KMS-11 (cell line): Measurements from ENCODE around the gene DMBX1.

Experiments
- H2AFZ ChIP-seq: fragments of 200-600 bp; sonication (generic); 2 replicates; pipeline ENCODE4 v1.6.1; 2016; ENCODE audit warnings: antibody characterized with exemption, mixed run types, low read depth
- H3K27ac ChIP-seq: fragments of 200-600 bp; sonication (generic); 2 replicates; pipeline ENCODE4 v1.6.1; 2016; ENCODE audit warnings: mild to moderate bottlenecking, mixed run types
- H3K27me3 ChIP-seq: fragments of 200-600 bp; sonication (generic); 2 replicates; pipeline ENCODE4 v1.6.1; 2017; ENCODE audit warnings: mild to moderate bottlenecking, low read depth, mixed run types, moderate library complexity; ENCODE audit not compliant: insufficient read depth
- H3K36me3 ChIP-seq: fragments of 200-600 bp; sonication (generic); 2 replicates; pipeline ENCODE4 v1.6.1; 2017; ENCODE audit warnings: mild to moderate bottlenecking, mixed run types; ENCODE audit not compliant: insufficient read depth
- H3K4me1 ChIP-seq: fragments of 200-600 bp; sonication (generic); 2 replicates; pipeline ENCODE4 v1.6.1; 2016; ENCODE audit warnings: mild to moderate bottlenecking, low read depth, mixed run types; ENCODE audit not compliant: poor library complexity, severe bottlenecking
- H3K4me2 ChIP-seq: fragments of 200-600 bp; sonication (generic); 2 replicates; pipeline ENCODE4 v1.7.0; 2016; ENCODE audit warnings: mild to moderate bottlenecking, mixed run types
- H3K4me3 ChIP-seq: fragments of 200-600 bp; sonication (generic); IDR thresholded peaks from 2 replicates; pipeline ENCODE4 v1.6.1; 2017; ENCODE audit warnings: low read depth, low read length, mixed read lengths; ENCODE audit not compliant: insufficient read depth
- H3K79me2 ChIP-seq: fragments of 200-600 bp; sonication (generic); 2 replicates; pipeline ENCODE4 v1.6.1; 2016; ENCODE audit warnings: low read depth, mixed run types; ENCODE audit not compliant: insufficient read depth
- H3K9ac ChIP-seq: fragments of 200-600 bp; sonication (generic); 2 replicates; pipeline ENCODE4 v1.6.1; 2016; ENCODE audit warnings: mild to moderate bottlenecking, mixed run types
- H4K20me1 ChIP-seq: fragments of 200-600 bp; sonication (generic); 2 replicates; pipeline ENCODE4 v1.6.1; 2016; ENCODE audit warnings: mild to moderate bottlenecking, mixed run types; ENCODE audit not compliant: insufficient read depth
- TF ChIP-seq, protein P1 (sequence below): fragments of 200-600 bp; sonication (generic); conservative IDR thresholded peaks from 2 replicates; pipeline ENCODE4 v1.6.1; 2017; ENCODE audit warnings: low read depth, mild to moderate bottlenecking, antibody characterized with exemption, low read length, moderate library complexity, mixed read lengths

The DMBX1 gene

DNA sequence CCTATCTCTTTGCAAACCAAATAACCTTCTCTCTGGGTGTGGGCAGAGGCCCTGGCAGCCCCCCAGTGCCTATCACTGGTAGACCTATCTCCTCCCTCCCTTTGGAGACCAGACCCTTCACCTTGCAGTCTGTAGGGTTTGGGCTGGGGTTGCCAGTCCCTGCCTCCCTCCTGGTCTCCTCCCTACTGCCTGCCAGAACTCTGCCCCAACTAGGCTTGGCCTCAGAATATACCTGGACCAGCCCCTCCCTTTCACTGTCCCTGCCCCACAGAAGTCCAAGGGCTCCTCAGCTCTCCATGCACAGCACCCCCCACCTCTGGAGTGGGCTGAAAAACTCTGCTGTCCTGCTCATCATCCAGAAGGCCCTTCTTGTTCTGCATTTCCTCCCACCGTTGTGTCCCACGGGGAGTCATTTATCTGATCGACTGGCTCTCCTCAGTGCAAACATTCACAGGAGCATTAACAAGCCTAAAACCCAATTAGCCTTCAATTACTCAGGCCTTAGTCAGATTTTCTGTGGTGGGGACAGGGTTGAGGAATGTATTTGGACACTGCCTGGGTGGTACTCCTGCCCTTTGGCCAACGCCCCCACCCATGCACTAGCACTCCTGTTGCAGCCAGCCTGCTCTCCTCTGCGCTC, 27.7 kb upstream of the DMBX1 start:
- Histone ChIP-seq H3K79me2 (no peaks in the 10 kb centered on the region), H3K36me3 (no peaks in the 10 kb centered on the region), H4K20me1 (no peaks in the 10 kb centered on the region), H3K27ac (no peak overlapping the region), H3K27me3 (peaks cover 13% of the 10 kb centered on the region; the same call in 1 of the 2 replicates), H2AFZ (no peak overlapping the region), H3K4me2 (no peak overlapping the region), H3K4me1 (no peaks in the 10 kb centered on the region), H3K4me3 (no peak overlapping the region), H3K9ac (no peak overlapping the region)
- TF ChIP-seq, protein P1, sequence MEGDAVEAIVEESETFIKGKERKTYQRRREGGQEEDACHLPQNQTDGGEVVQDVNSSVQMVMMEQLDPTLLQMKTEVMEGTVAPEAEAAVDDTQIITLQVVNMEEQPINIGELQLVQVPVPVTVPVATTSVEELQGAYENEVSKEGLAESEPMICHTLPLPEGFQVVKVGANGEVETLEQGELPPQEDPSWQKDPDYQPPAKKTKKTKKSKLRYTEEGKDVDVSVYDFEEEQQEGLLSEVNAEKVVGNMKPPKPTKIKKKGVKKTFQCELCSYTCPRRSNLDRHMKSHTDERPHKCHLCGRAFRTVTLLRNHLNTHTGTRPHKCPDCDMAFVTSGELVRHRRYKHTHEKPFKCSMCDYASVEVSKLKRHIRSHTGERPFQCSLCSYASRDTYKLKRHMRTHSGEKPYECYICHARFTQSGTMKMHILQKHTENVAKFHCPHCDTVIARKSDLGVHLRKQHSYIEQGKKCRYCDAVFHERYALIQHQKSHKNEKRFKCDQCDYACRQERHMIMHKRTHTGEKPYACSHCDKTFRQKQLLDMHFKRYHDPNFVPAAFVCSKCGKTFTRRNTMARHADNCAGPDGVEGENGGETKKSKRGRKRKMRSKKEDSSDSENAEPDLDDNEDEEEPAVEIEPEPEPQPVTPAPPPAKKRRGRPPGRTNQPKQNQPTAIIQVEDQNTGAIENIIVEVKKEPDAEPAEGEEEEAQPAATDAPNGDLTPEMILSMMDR, result no peak

DNA sequence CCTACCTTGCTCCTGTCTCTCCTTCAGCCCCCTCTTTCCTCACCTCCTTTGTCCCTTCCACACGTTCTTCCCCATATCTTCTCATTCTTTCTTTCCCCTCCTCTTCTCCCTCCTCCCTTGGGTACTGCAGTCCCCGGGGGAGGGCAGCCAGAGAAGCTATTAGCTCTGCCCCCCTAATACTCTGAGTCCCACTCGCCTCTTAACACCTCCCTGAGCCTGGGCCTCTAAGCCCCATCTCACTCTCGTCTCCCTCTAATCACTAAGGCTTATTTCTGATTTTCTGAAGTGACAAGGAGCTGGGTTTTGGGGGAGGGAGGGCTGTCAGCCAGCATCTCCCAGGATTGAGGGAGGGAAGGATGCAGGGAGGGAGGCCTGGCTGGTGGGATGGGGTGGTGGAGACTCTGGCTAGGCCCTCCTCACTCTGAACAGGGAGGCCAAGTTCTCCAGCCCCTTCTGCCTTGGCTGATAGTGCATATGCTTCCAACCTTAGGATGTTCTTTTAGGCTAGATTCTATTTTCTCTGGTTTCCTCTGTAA, 25.6 kb upstream of the DMBX1 start:
- no peaks in the 10 kb centered on the region for H3K4me1 ChIP-seq
- H3K4me2 ChIP-seq, result no peak overlapping the region
- no peak overlapping the region for H2AFZ ChIP-seq
- H4K20me1 ChIP-seq, result no peaks in the 10 kb centered on the region
- H3K4me3 ChIP-seq, result no peak overlapping the region
- no peak overlapping the region for H3K9ac ChIP-seq
- H3K27ac ChIP-seq, result no peak overlapping the region
- H3K27me3 ChIP-seq, result peaks cover 2% of the 10 kb centered on the region; the same call in 1 of the 2 replicates
- no peaks in the 10 kb centered on the region for H3K36me3 ChIP-seq
- TF ChIP-seq, protein P1, result no peak
- H3K79me2 ChIP-seq, result no peaks in the 10 kb centered on the region

DNA sequence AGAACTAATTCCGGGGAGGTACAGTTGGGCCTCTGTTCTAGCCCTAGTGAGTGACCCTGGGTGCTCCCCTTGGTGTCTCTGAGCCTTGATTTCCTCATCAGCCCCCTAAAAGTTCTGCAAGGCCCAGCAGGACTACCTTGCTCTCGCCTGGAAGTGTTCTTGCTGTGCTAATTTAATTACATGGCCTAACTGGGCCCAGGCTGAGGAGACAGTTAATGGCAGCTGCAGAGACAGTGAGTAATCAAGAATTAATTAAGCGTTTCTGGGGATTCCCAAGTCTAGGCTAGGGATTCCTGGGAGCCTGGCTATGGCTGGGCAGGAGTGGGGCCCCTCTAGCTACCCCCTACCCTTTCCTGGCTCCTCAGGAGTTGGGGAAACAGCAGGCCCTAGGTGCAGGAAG, 24.7 kb upstream of the DMBX1 start:
- no peak overlapping the region for H3K9ac ChIP-seq
- H2AFZ ChIP-seq, result no peak overlapping the region
- no peaks in the 10 kb centered on the region for H3K4me1 ChIP-seq
- H3K79me2 ChIP-seq, result no peaks in the 10 kb centered on the region
- H3K36me3 ChIP-seq, result no peaks in the 10 kb centered on the region
- no peak overlapping the region for H3K4me3 ChIP-seq
- H3K27ac ChIP-seq, result no peak overlapping the region
- H4K20me1 ChIP-seq, result no peaks in the 10 kb centered on the region
- no peak overlapping the region for H3K4me2 ChIP-seq
- TF ChIP-seq, protein P1, result no peak
- peaks cover 2% of the 10 kb centered on the region; the same call in 1 of the 2 replicates for H3K27me3 ChIP-seq

DNA sequence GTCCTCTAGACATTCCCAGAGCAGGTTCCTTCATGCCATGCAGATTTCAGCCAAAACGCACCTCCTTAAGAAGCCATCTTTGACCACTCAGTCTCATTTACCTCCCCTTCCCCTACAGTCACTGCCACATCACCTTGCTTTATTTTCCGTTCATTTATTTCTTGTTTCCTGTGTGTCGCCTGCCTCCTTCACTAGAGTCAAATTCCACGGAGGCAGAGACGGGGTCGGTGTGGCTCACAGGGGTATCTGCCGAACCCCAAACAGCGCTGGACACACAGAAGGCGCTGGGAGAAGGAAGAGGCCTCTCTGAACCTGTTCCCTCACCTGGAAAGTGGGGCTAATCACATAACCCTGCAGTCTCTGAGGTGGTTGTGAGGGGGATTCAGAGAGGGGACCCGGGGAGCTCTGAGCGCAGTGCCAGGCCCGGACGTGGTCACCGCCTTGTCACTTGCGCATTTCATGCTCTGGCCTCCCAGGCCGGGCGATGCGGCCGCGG, 23.6 kb upstream of the DMBX1 start:
- TF ChIP-seq, protein P1, result no peak
- H2AFZ ChIP-seq, result no peak overlapping the region
- H3K4me3 ChIP-seq, result no peak overlapping the region
- H3K27ac ChIP-seq, result no peak overlapping the region
- H3K4me2 ChIP-seq, result no peak overlapping the region
- no peaks in the 10 kb centered on the region for H4K20me1 ChIP-seq
- no peak overlapping the region for H3K9ac ChIP-seq
- peaks cover 2% of the 10 kb centered on the region for H3K27me3 ChIP-seq
- H3K79me2 ChIP-seq, result no peaks in the 10 kb centered on the region
- no peaks in the 10 kb centered on the region for H3K36me3 ChIP-seq
- H3K4me1 ChIP-seq, result no peaks in the 10 kb centered on the region
